H1 (cell line): ENCODE measurements around the gene ABHD12B. TPM values are rescaled to one million over a fixed set of nuclear protein-coding genes. Genes with fewer than 3 reads are reported as not detected.

Experiments
- CTCF ChIA-PET: fragments of 300-600 bp; sonication (Branson Sonifier 250); formaldehyde crosslinking; loops from one replicate; lab custom pipeline; 2021; ENCODE audit not compliant: partially characterized antibody; lab: Charles Lee
- POLR2A ChIA-PET: fragments of 300-600 bp; sonication (Branson Sonifier 250); formaldehyde crosslinking; loops from one replicate; lab custom pipeline; 2021; ENCODE audit warnings: inconsistent platforms; ENCODE audit not compliant: partially characterized antibody; lab: Charles Lee
- DNase-seq, 2 experiments: peaks; one replicate each; pipeline versions ENCODE4 v3.0.0 to v3.0.0-alpha.2; 2010 to 2022; ENCODE audit warnings: low spot score in 2 of 2, low read depth in 1 of 2, mixed read lengths in 1 of 2
- FAIRE-seq: peaks from 2 replicates; lab custom pipeline; 2011; peaks lifted over from hg19 to GRCh38; lab: Jason Lieb, UNC
- H2AFZ ChIP-seq: 2 replicates; pipeline ENCODE4 v1.8.1; 2012; ENCODE audit warnings: low read length, inconsistent platforms
- H2AK5ac ChIP-seq: 2 replicates; pipeline ENCODE4 v1.6.1; 2013; ENCODE audit warnings: low read depth, low read length
- H2BK120ac ChIP-seq: replicated peaks from 2 replicates; pipeline ENCODE3; 2013; ENCODE audit warnings: low read depth, low read length, inconsistent platforms
- H2BK12ac ChIP-seq: 2 replicates; pipeline ENCODE4 v1.6.1; 2013; ENCODE audit warnings: low read depth, low read length
- H2BK15ac ChIP-seq: 2 replicates; pipeline ENCODE4 v1.6.1; 2013; ENCODE audit warnings: low read length
- H2BK20ac ChIP-seq: 2 replicates; pipeline ENCODE4 v1.6.1; 2013; ENCODE audit warnings: low read length
- H2BK5ac ChIP-seq: 2 replicates; pipeline ENCODE4 v1.6.1; 2013; ENCODE audit warnings: low read depth, low read length
- H3K14ac ChIP-seq: 2 replicates; pipeline ENCODE4 v1.6.1; 2013; ENCODE audit warnings: inconsistent platforms; ENCODE audit not compliant: insufficient read length
- H3K18ac ChIP-seq: 2 replicates; pipeline ENCODE4 v1.6.1; 2013; ENCODE audit warnings: low read length; ENCODE audit errors: extremely low read depth
- H3K23ac ChIP-seq: 2 replicates; pipeline ENCODE4 v1.6.1; 2013; ENCODE audit warnings: inconsistent platforms; ENCODE audit not compliant: insufficient read length
- H3K23me2 ChIP-seq: 2 replicates; pipeline ENCODE4 v1.6.1; 2013; ENCODE audit warnings: low read depth, low read length
- H3K27ac ChIP-seq: 2 replicates; pipeline ENCODE4 v1.6.1; 2011; ENCODE audit warnings: low read depth, low read length, inconsistent platforms
- H3K27me3 ChIP-seq, 4 experiments: replicated peaks in 1 of 4; 1 replicate in 1 of 4; 2 replicates in 3 of 4; pipeline versions ENCODE4 v1.6.1 to v1.8.1; 2011 to 2013; ENCODE audit warnings: low read length in 3 of 4, mild to moderate bottlenecking in 3 of 4, inconsistent platforms in 2 of 4, mixed read lengths in 2 of 4, moderate library complexity in 1 of 4; ENCODE audit not compliant: control insufficient read depth in 3 of 4, insufficient read depth in 3 of 4; ENCODE audit errors: extremely low read depth in 1 of 4
- H3K36me3 ChIP-seq, 4 experiments: 2 replicates each; pipeline versions ENCODE4 v1.6.1 to v1.8.1; 2011 to 2013; ENCODE audit warnings: mild to moderate bottlenecking in 4 of 4, low read length in 3 of 4, moderate library complexity in 2 of 4, control low read depth in 1 of 4, inconsistent platforms in 1 of 4; ENCODE audit not compliant: insufficient read depth in 4 of 4, control insufficient read depth in 2 of 4
- H3K4ac ChIP-seq: replicated peaks from 2 replicates; pipeline ENCODE3; 2013; ENCODE audit warnings: low read length, low read depth, mixed read lengths, inconsistent platforms; ENCODE audit not compliant: insufficient read length
- H3K4me1 ChIP-seq, 4 experiments: replicated peaks in 1 of 4; 1 replicate in 1 of 4; 2 replicates in 3 of 4; pipeline versions ENCODE4 v1.6.1 to v1.8.1; 2011 to 2013; ENCODE audit warnings: low read length in 3 of 4, inconsistent platforms in 2 of 4, mixed read lengths in 1 of 4; ENCODE audit not compliant: insufficient read depth in 4 of 4, control insufficient read depth in 3 of 4
- H3K4me2 ChIP-seq, 2 experiments: 2 replicates each; pipeline versions ENCODE4 v1.6.1 to v1.8.1; 2011 to 2013; ENCODE audit warnings: low read depth in 2 of 2, low read length in 2 of 2, control low read depth in 1 of 2, inconsistent platforms in 1 of 2, mild to moderate bottlenecking in 1 of 2; ENCODE audit not compliant: insufficient read depth in 1 of 2
- H3K4me3 ChIP-seq, 4 experiments: fragments of 200-600, 300-600 bp in 1 of 4; sonication (generic), shearing (Covaris generic), sonication (Bioruptor Twin) in 1 of 4; 2 replicates each; pipeline versions ENCODE4 v1.5.1 to v1.8.1; 2011 to 2016; ENCODE audit warnings: low read length in 4 of 4, low read depth in 3 of 4, control low read depth in 2 of 4, inconsistent platforms in 2 of 4, mild to moderate bottlenecking in 2 of 4, mixed read lengths in 1 of 4, moderate library complexity in 1 of 4; ENCODE audit not compliant: insufficient read depth in 2 of 4; ENCODE audit errors: extremely low read depth in 1 of 4
- H3K56ac ChIP-seq: replicated peaks from 2 replicates; pipeline ENCODE3; 2013; ENCODE audit warnings: low read depth, mild to moderate bottlenecking, mixed read lengths, low read length, inconsistent platforms; ENCODE audit not compliant: insufficient read length
- H3K79me1 ChIP-seq: 2 replicates; pipeline ENCODE4 v1.6.1; 2013; ENCODE audit warnings: low read depth, low read length, control low read depth
- H3K79me2 ChIP-seq, 2 experiments: 2 replicates each; pipeline versions ENCODE4 v1.6.1 to v1.8.1; 2012 to 2013; ENCODE audit warnings: low read length in 2 of 2, mild to moderate bottlenecking in 2 of 2, inconsistent platforms in 1 of 2; ENCODE audit not compliant: insufficient read depth in 2 of 2, control insufficient read depth in 1 of 2
- H3K9ac ChIP-seq, 4 experiments: replicated peaks in 1 of 4; 1 replicate in 1 of 4; 2 replicates in 3 of 4; pipeline versions ENCODE4 v1.6.1 to v1.8.1; 2011 to 2013; ENCODE audit warnings: low read depth in 3 of 4, low read length in 3 of 4, control low read depth in 2 of 4, mild to moderate bottlenecking in 2 of 4, moderate library complexity in 2 of 4, inconsistent platforms in 1 of 4; ENCODE audit errors: extremely low read depth in 1 of 4
- H3K9me3 ChIP-seq, 2 experiments: 2 replicates each; pipeline versions ENCODE4 v1.6.1 to v1.8.1; 2012 to 2013; ENCODE audit warnings: mild to moderate bottlenecking in 2 of 2, moderate library complexity in 2 of 2, control low read depth in 1 of 2, inconsistent platforms in 1 of 2, low read depth in 1 of 2, low read length in 1 of 2, mixed read lengths in 1 of 2; ENCODE audit not compliant: insufficient read depth in 2 of 2
- H4K20me1 ChIP-seq, 2 experiments: replicated peaks in 1 of 2; 2 replicates each; pipeline versions ENCODE3 to v1.8.1; 2011 to 2013; ENCODE audit warnings: inconsistent platforms in 2 of 2, low read length in 2 of 2, mild to moderate bottlenecking in 1 of 2; ENCODE audit not compliant: insufficient read depth in 2 of 2, control insufficient read depth in 1 of 2
- H4K5ac ChIP-seq: 2 replicates; pipeline ENCODE4 v1.6.1; 2013; ENCODE audit warnings: low read length, low read depth, mixed read lengths, inconsistent platforms; ENCODE audit not compliant: insufficient read length
- H4K8ac ChIP-seq: 2 replicates; pipeline ENCODE4 v1.8.0; 2013; ENCODE audit warnings: mild to moderate bottlenecking, moderate library complexity, low read length, inconsistent platforms; ENCODE audit not compliant: insufficient read depth; ENCODE audit errors: extremely low read depth
- H4K91ac ChIP-seq: replicated peaks from 2 replicates; pipeline ENCODE3; 2013; ENCODE audit warnings: low read length, mixed read lengths, inconsistent platforms; ENCODE audit not compliant: insufficient read length
- ASH2L ChIP-seq: fragments of 200-600, 300-600 bp; sonication (generic); IDR thresholded peaks from one replicate; pipeline ENCODE4 v1.7.1; 2017; ENCODE audit warnings: low read length
- ATF2 ChIP-seq: IDR thresholded peaks from 2 replicates; pipeline ENCODE4 v1.6.1; 2012; ENCODE audit warnings: low read length, inconsistent platforms
- BCL11A ChIP-seq, 2 experiments: IDR thresholded peaks; one replicate each; pipeline ENCODE4 v1.6.1; 2011; ENCODE audit warnings: low read depth in 2 of 2, low read length in 2 of 2, mild to moderate bottlenecking in 2 of 2
- CBX8 ChIP-seq: fragments of 300-800, 300-1000 bp; sonication (generic); IDR thresholded peaks from 2 replicates; pipeline ENCODE4 v1.7.1; 2016; ENCODE audit warnings: low read depth, low read length, borderline replicate concordance
- CHD2 ChIP-seq: IDR thresholded peaks from 2 replicates; pipeline ENCODE4 v1.6.1; 2012; ENCODE audit warnings: low read length, improper control_type of control experiment
- KDM4A ChIP-seq: IDR thresholded peaks from one replicate; pipeline ENCODE4 v1.7.1; 2012; ENCODE audit warnings: low read depth, mild to moderate bottlenecking, moderate library complexity, low read length, inconsistent platforms; ENCODE audit not compliant: severe bottlenecking
- MAX ChIP-seq: IDR thresholded peaks from 2 replicates; pipeline ENCODE4 v1.6.1; 2012; ENCODE audit warnings: inconsistent platforms
- SIX5 ChIP-seq: IDR thresholded peaks from 2 replicates; pipeline ENCODE4 v1.6.1; 2011; ENCODE audit warnings: mild to moderate bottlenecking, low read depth, low read length
- YY1 ChIP-seq: IDR thresholded peaks from 2 replicates; pipeline ENCODE4 v1.6.1; 2011; ENCODE audit warnings: low read depth, mild to moderate bottlenecking, low read length
- ZNF274 ChIP-seq: IDR thresholded peaks from 2 replicates; pipeline ENCODE4 v1.7.0; 2012; ENCODE audit warnings: low read length, borderline replicate concordance; ENCODE audit errors: extremely low read depth
- polyA plus RNA-seq, 7 experiments: library from polyadenylated mRNA; depleted of rRNA in 3 of 7; stranded (reverse) in 5 of 7; unstranded in 2 of 7; fragments of >200 nt in 5 of 7; fragments of 200-250 nt in 2 of 7; gene quantifications; 1 replicate in 5 of 7; 2 replicates in 1 of 7; 4 replicates in 1 of 7; pipeline versions ENCODE4 v1.2.1 to v1.2.3, GENCODE V29; 2011 to 2013; ENCODE audit warnings: missing spikeins in 2 of 7, mixed read lengths in 2 of 7
- total RNA-seq: library from RNA; stranded (reverse); fragmentation: NEBNext Ultra II Directional; extraction: Animal tissue kit (Norgen Biotek cat#: 25700); gene quantifications from 2 replicates; pipeline ENCODE4 v1.2.1, GENCODE V29; 2021
- TF ChIP-seq, protein P1 (sequence below), 3 experiments: IDR thresholded peaks; 1 replicate in 2 of 3; 2 replicates in 1 of 3; pipeline versions ENCODE4 v1.5.1 to v1.6.1; 2011; ENCODE audit warnings: low read length in 3 of 3, mild to moderate bottlenecking in 3 of 3, inconsistent platforms in 2 of 3, low read depth in 1 of 3, moderate library complexity in 1 of 3; ENCODE audit not compliant: insufficient read depth in 1 of 3; ENCODE audit errors: control extremely low read depth in 1 of 3

Gene ABHD12B
- total and polyA plus RNA-seq, 2 of the 8 experiments (the other 6 are each of a cell fraction or from before 2014, with no cell fraction given) = 4.0 to 102 TPM

GRCh38 chr14:50853891-50854290, 18.0 kb upstream of the ABHD12B start:
- Histone ChIP-seq H2BK5ac (no peak overlapping the region), H2AK5ac (no peak overlapping the region), H3K9ac (no peak overlapping the region), H3K27ac (no peak overlapping the region), H3K4me1 (no peaks in the 10 kb centered on the region), H3K4me2 (no peak overlapping the region), H3K79me1 (no peaks in the 10 kb centered on the region), H2AFZ (no peak overlapping the region), H3K4me3 (no peak overlapping the region), H3K23me2 (no peaks in the 10 kb centered on the region; the same call in 1 of the 2 replicates), H2BK12ac (no peak overlapping the region), H3K27me3 (no peaks in the 10 kb centered on the region), H3K18ac (no peak overlapping the region), H2BK15ac (no peak overlapping the region), H3K23ac (no peak overlapping the region), H2BK20ac (no peak overlapping the region), H2BK120ac (no peak overlapping the region), H3K4ac (no peak overlapping the region), H4K20me1 (no peaks in the 10 kb centered on the region), H4K8ac (no peak overlapping the region), H3K36me3 (no peaks in the 10 kb centered on the region), H4K5ac (no peak overlapping the region), H3K9me3 (no peaks in the 10 kb centered on the region), H3K14ac (no peak overlapping the region), H3K79me2 (no peaks in the 10 kb centered on the region), H4K91ac (no peak overlapping the region), H3K56ac (no peak overlapping the region)
- FAIRE-seq = no peak
- CTCF ChIA-PET = interaction anchor here (0.9 to 1.6 kb wide), 6 partner anchors 12 to 80 kb away, joined by 3 to 5 read pairs (median 4); no protein-coding TSS in a partner anchor
- no peak for DNase-seq
- POLR2A ChIA-PET = no interaction called here
- TF ChIP-seq KDM4A (no peak), YY1 (no peak), CBX8 (no peak), CHD2 (no peak), ZNF274 (no peak), BCL11A (IDR thresholded peaks at IDR 0.05; ENCODE audit: low read depth in 2 of 2, low read length in 2 of 2) (no peak), MAX (no peak), SIX5 (no peak), ATF2 (no peak), ASH2L (no peak)
- TF ChIP-seq, protein P1, sequence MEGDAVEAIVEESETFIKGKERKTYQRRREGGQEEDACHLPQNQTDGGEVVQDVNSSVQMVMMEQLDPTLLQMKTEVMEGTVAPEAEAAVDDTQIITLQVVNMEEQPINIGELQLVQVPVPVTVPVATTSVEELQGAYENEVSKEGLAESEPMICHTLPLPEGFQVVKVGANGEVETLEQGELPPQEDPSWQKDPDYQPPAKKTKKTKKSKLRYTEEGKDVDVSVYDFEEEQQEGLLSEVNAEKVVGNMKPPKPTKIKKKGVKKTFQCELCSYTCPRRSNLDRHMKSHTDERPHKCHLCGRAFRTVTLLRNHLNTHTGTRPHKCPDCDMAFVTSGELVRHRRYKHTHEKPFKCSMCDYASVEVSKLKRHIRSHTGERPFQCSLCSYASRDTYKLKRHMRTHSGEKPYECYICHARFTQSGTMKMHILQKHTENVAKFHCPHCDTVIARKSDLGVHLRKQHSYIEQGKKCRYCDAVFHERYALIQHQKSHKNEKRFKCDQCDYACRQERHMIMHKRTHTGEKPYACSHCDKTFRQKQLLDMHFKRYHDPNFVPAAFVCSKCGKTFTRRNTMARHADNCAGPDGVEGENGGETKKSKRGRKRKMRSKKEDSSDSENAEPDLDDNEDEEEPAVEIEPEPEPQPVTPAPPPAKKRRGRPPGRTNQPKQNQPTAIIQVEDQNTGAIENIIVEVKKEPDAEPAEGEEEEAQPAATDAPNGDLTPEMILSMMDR (IDR thresholded peaks at IDR 0.05; ENCODE audit: control extremely low read depth in 1 of 3, insufficient read depth in 1 of 3, low read depth in 1 of 3, low read length in 3 of 3) = no peak
